PC-3 (cell line): ENCODE data around the gene BEST2. TPM values are rescaled to one million over a fixed set of nuclear protein-coding genes. Genes with fewer than 3 reads are reported as not detected.

Experiments used
- ATAC-seq: fragments of 200-7000 bp; cut with Tn5 transposase; 2 replicates; pipeline ENCODE4 v1.9.1; 2020; ENCODE audit warnings: mild to moderate bottlenecking, moderate library complexity
- BruUV-seq: library from RNA; stranded (reverse); fragments of 400-500 nt; replicated peaks from 2 replicates; lab custom pipeline; 2021; lab: Mats Ljungman, UMichigan
- CTCF ChIA-PET: fragments of 300-600 bp; sonication (Branson Sonifier 250); formaldehyde crosslinking; loops from one replicate; lab custom pipeline; 2022; ENCODE audit warnings: antibody characterized with exemption; lab: Charles Lee
- POLR2A ChIA-PET: fragments of 300-600 bp; sonication (Branson Sonifier 250); formaldehyde crosslinking; loops from one replicate; lab custom pipeline; 2022; ENCODE audit warnings: antibody characterized with exemption; ENCODE audit not compliant: unreplicated experiment; lab: Charles Lee
- DNase-seq: peaks from one replicate; pipeline ENCODE4 v3.0.0-alpha.2; 2015
- H2AFZ ChIP-seq: fragments of 300-600 bp; sonication (generic); 2 replicates; pipeline ENCODE4 v1.6.0; 2016; ENCODE audit warnings: antibody characterized with exemption, low read length
- H3F3A ChIP-seq: fragments of 300-600 bp; sonication (generic); one replicate; pipeline ENCODE4 v1.6.0; 2017; ENCODE audit warnings: antibody characterized with exemption, low read length, control low read depth, mild to moderate bottlenecking; ENCODE audit not compliant: unreplicated experiment
- H3K27ac ChIP-seq: fragments of 300-600 bp; sonication (generic); 2 replicates; pipeline ENCODE4 v1.5.1; 2016; ENCODE audit warnings: mild to moderate bottlenecking, low read length
- H3K27me3 ChIP-seq: fragments of 300-600 bp; sonication (generic); 2 replicates; pipeline ENCODE4 v1.6.1; 2016; ENCODE audit warnings: low read length, mixed read lengths
- H3K36me3 ChIP-seq: fragments of 300-600 bp; sonication (generic); 2 replicates; pipeline ENCODE4 v1.6.1; 2016; ENCODE audit warnings: low read depth, mixed run types, low read length, mixed read lengths
- H3K4me1 ChIP-seq: fragments of 300-600 bp; sonication (generic); 2 replicates; pipeline ENCODE4 v1.5.1; 2016; ENCODE audit warnings: low read length; ENCODE audit not compliant: insufficient read depth
- H3K4me2 ChIP-seq: fragments of 300-600 bp; sonication (generic); 2 replicates; pipeline ENCODE4 v1.6.0; 2016; ENCODE audit warnings: low read length
- H3K4me3 ChIP-seq: fragments of 300-600 bp; sonication (generic); 2 replicates; pipeline ENCODE4 v1.5.1; 2016; ENCODE audit warnings: mild to moderate bottlenecking, low read length, mixed read lengths
- H3K79me2 ChIP-seq: fragments of 300-600 bp; sonication (generic); 2 replicates; pipeline ENCODE4 v1.6.1; 2017; ENCODE audit warnings: low read length, mixed read lengths
- H3K9ac ChIP-seq: fragments of 300-600 bp; sonication (generic); 2 replicates; pipeline ENCODE4 v1.6.0; 2016; ENCODE audit warnings: mild to moderate bottlenecking, low read length
- H3K9me2 ChIP-seq: fragments of 300-600 bp; sonication (generic); replicated peaks from 2 replicates; pipeline ENCODE4 v1.6.1; 2016; ENCODE audit warnings: mixed run types, low read length, mixed read lengths
- H3K9me3 ChIP-seq: fragments of 300-600 bp; sonication (generic); 2 replicates; pipeline ENCODE4 v1.6.1; 2016; ENCODE audit warnings: low read length, mixed read lengths
- H4K20me1 ChIP-seq: fragments of 300-600 bp; sonication (generic); 2 replicates; pipeline ENCODE4 v1.6.1; 2016; ENCODE audit warnings: low read length, mixed read lengths
- CTCF ChIP-seq: fragments of 300-600 bp; sonication (generic); conservative IDR thresholded peaks from 2 replicates; pipeline ENCODE4 v1.5.1; 2017; ENCODE audit warnings: antibody characterized with exemption, low read depth, mild to moderate bottlenecking, low read length
- EZH2 ChIP-seq: fragments of 300-600 bp; sonication (generic); IDR thresholded peaks from one replicate; pipeline ENCODE4 v1.6.1; 2017; ENCODE audit warnings: antibody characterized with exemption, mild to moderate bottlenecking, low read length; ENCODE audit not compliant: unreplicated experiment
- EZH2phosphoT487 ChIP-seq: fragments of 300-600 bp; sonication (generic); IDR thresholded peaks from 2 replicates; pipeline ENCODE4 v1.6.1; 2018; ENCODE audit warnings: mild to moderate bottlenecking, antibody characterized with exemption, low read length, borderline replicate concordance
- intact Hi-C: fragments of 100-400 bp; cut with micrococcal nuclease; formaldehyde crosslinking; loops from 2 replicates; pipeline ENCODE4 v1.9.0; 2023
- microRNA-seq: library from miRNA; unstranded; fragments of <30 nt; microRNA quantifications from one replicate; pipeline ENCODE4 v1.1.0, GENCODE V29; 2020; ENCODE audit not compliant: unreplicated experiment
- total RNA-seq: library from RNA; depleted of rRNA; stranded (reverse); fragments of >200 nt; gene quantifications from 2 replicates; pipeline ENCODE4 v1.2.3, GENCODE V29; 2014; rRNA removed

BEST2 gene
- total RNA-seq, 1 experiment from 2014 or later = 0.07 TPM

GRCh38 chr19:12804051-12804450, 52.5 kb downstream of the BEST2 start:
- Histone ChIP-seq H3K4me1 (peaks cover 23% of the 10 kb centered on the region), H3K9me2 (no peaks in the 10 kb centered on the region), H3K27ac (no peak overlapping the region), H3K36me3 (peaks cover 17% of the 10 kb centered on the region), H3F3A (no peaks in the 10 kb centered on the region), H3K79me2 (peaks cover 38% of the 10 kb centered on the region), H3K4me2 (no peak overlapping the region), H3K9ac (no peak overlapping the region), H3K4me3 (no peak overlapping the region), H2AFZ (no peak overlapping the region), H4K20me1 (no peaks in the 10 kb centered on the region), H3K9me3 (no peaks in the 10 kb centered on the region), H3K27me3 (no peaks in the 10 kb centered on the region)
- no peak for DNase-seq
- ChIA-PET CTCF (no interaction called here), POLR2A (no interaction called here)
- TF ChIP-seq CTCF (no peak), EZH2 (no peak), EZH2phosphoT487 (no peak)
- intact Hi-C loops = loop anchor here (5.0 kb wide), 1 partner anchor 33 kb away; the partner anchor contains the start of gene MAST1
- ATAC-seq = no peak
- no TSS peak for BruUV-seq

- H3K9me3 ChIP-seq = no peaks in the 10 kb centered on the region
- intact Hi-C loops = no loop called here
- ChIA-PET POLR2A (no interaction called here), CTCF (no interaction called here)
- TSS peak; percentile 70 for BruUV-seq
- H3K4me3 ChIP-seq = peak within 1 kb of the TSS; percentile 76
- TF ChIP-seq CTCF (no peak), EZH2 (no peak), EZH2phosphoT487 (no peak)
- H3K36me3 ChIP-seq = peaks cover 2% of the 10 kb centered on the region; the same call in 1 of the 2 replicates
- no peaks in the 10 kb centered on the region for H3F3A ChIP-seq
- no peaks in the 10 kb centered on the region for H3K27me3 ChIP-seq
- peak within 1 kb of the TSS; percentile 92 for H2AFZ ChIP-seq
- H3K4me2 ChIP-seq = peak within 1 kb of the TSS; percentile 88
- peaks cover 17% of the 10 kb centered on the region for H3K4me1 ChIP-seq
- ATAC-seq = peak; percentile 88
- peaks cover 17% of the 10 kb centered on the region for H3K79me2 ChIP-seq
- DNase-seq = peak; percentile 97
- H3K9me2 ChIP-seq = no peaks in the 10 kb centered on the region
- no peaks in the 10 kb centered on the region for H4K20me1 ChIP-seq
- H3K9ac ChIP-seq = peak within 1 kb of the TSS; percentile 87
- H3K27ac ChIP-seq = no peak within 1 kb of the TSS; the same call in 1 of the 2 replicates
These were observed 54.9 kb downstream of the BEST2 start, which contains the start of gene RNASEH2A for GRCh38 chr19:12806242-12807081. Gene RNASEH2A (plus strand): TSS chr19:12806584. CDS start chr19:12806674, 90 bp downstream.

Small RNAs within 50 kb of the gene (microRNA-seq; reads per million reads assigned to microRNA genes)
- not detected for gene MIR5684

Other genes starting within 250 kb of the BEST2 start
- gene ZNF564, start 200.3 kb upstream of the BEST2 start, total RNA-seq = 3.8 and 6.0 TPM in 2 replicates
- 6.9 and 10.7 TPM in 2 replicates for gene ZNF490, start 141.0 kb upstream of the BEST2 start, total RNA-seq
- 15.8 and 26.3 TPM in 2 replicates for gene ZNF791, start 140.9 kb upstream of the BEST2 start, total RNA-seq
- gene MAN2B1, start 85.0 kb upstream of the BEST2 start, total RNA-seq = 62.9 and 67.5 TPM in 2 replicates
- gene WDR83, start 85.0 kb upstream of the BEST2 start, total RNA-seq = 39.5 and 53.5 TPM in 2 replicates
- 140 and 150 TPM in 2 replicates for gene DHPS, start 69.9 kb upstream of the BEST2 start, total RNA-seq
- gene GNG14, start 63.8 kb upstream of the BEST2 start, total RNA-seq = not detected in 2 replicates
- gene FBXW9, start 55.2 kb upstream of the BEST2 start, total RNA-seq = 27.5 and 34.6 TPM in 2 replicates
- gene TNPO2, start 27.9 kb upstream of the BEST2 start, total RNA-seq = 50.6 and 73.3 TPM in 2 replicates
- 497 and 841 TPM in 2 replicates for gene TRIR, start 17.1 kb upstream of the BEST2 start, total RNA-seq
- gene GET3, start 14.3 kb upstream of the BEST2 start, total RNA-seq = 251 and 264 TPM in 2 replicates
- 95.2 and 95.7 TPM in 2 replicates for gene HOOK2, start 23.8 kb downstream of the BEST2 start, total RNA-seq
- 343 and 391 TPM in 2 replicates for gene JUNB, start 39.7 kb downstream of the BEST2 start, total RNA-seq
- gene PRDX2, start 50.0 kb downstream of the BEST2 start, total RNA-seq = 729 and 746 TPM in 2 replicates
- gene THSD8, start 50.3 kb downstream of the BEST2 start, total RNA-seq = not detected in 2 replicates
- gene RNASEH2A, start 54.8 kb downstream of the BEST2 start, total RNA-seq = 118 and 120 TPM in 2 replicates
- 0.81 and 3.7 TPM in 2 replicates for gene RTBDN, start 82.8 kb downstream of the BEST2 start, total RNA-seq
- gene MAST1, start 86.7 kb downstream of the BEST2 start, total RNA-seq = 7.7 and 11.2 TPM in 2 replicates
- gene DNASE2, start 129.7 kb downstream of the BEST2 start, total RNA-seq = 47.1 and 48.0 TPM in 2 replicates
- gene KLF1, start 135.4 kb downstream of the BEST2 start, total RNA-seq = not detected in 2 replicates
- 37.4 and 38.6 TPM in 2 replicates for gene GCDH, start 139.4 kb downstream of the BEST2 start, total RNA-seq
- gene SYCE2, start 167.5 kb downstream of the BEST2 start, total RNA-seq = 0.40 and 0.95 TPM in 2 replicates
- gene FARSA, start 181.9 kb downstream of the BEST2 start, total RNA-seq = 194 and 339 TPM in 2 replicates
- 2,022 and 2,043 TPM in 2 replicates for gene CALR, start 186.8 kb downstream of the BEST2 start, total RNA-seq
- gene RAD23A, start 194.1 kb downstream of the BEST2 start, total RNA-seq = 389 and 418 TPM in 2 replicates
- 219 and 352 TPM in 2 replicates for gene GADD45GIP1, start 205.4 kb downstream of the BEST2 start, total RNA-seq
- 0.55 and 1.1 TPM in 2 replicates for gene DAND5, start 217.8 kb downstream of the BEST2 start, total RNA-seq
- 43.3 and 75.8 TPM in 2 replicates for gene NFIX, start 243.7 kb downstream of the BEST2 start, total RNA-seq